ENCODE measurements around the gene INPP5D.
"Not testable (repeated sequence)": the region's sequence is repeated elsewhere in the genome, so short reads cannot be mapped to it uniquely, and the experiment has no call there.

INPP5D gene

GRCh38 chr2:233092432-233093165 is 32.5 kb downstream of the INPP5D start:
- peak in 1 of 56 donors; percentile 13 for DNase-seq

- no peak for DNase-seq
Observed at GRCh38 chr2:233093166-233093448, 33.0 kb downstream of the INPP5D start.

GRCh38 chr2:233093721-233094120 is 33.6 kb downstream of the INPP5D start:
- DNase-seq: no peak

GRCh38 chr2:233094614-233095013 is 34.5 kb downstream of the INPP5D start:
- DNase-seq: no peak

- DNase-seq: no peak
Observed at GRCh38 chr2:233096006-233096405, 35.9 kb downstream of the INPP5D start.

GRCh38 chr2:233098618-233099017 is 38.5 kb downstream of the INPP5D start:
- peak in 1 of 56 donors; percentile 21 for DNase-seq

GRCh38 chr2:233099820-233100191 is 39.7 kb downstream of the INPP5D start:
- DNase-seq: not testable (repeated sequence)

- no peak for DNase-seq
Observed at GRCh38 chr2:233100192-233100998, 40.3 kb downstream of the INPP5D start.

GRCh38 chr2:233101141-233101540 is 41.0 kb downstream of the INPP5D start:
- no peak for DNase-seq

GRCh38 chr2:233101816-233102215 is 41.7 kb downstream of the INPP5D start:
- no peak for DNase-seq

GRCh38 chr2:233105156-233105895 is 45.2 kb downstream of the INPP5D start:
- DNase-seq: no peak

GRCh38 chr2:233105930-233106329 is 45.8 kb downstream of the INPP5D start:
- no peak for DNase-seq

GRCh38 chr2:233107011-233107410 is 46.9 kb downstream of the INPP5D start:
- no peak for DNase-seq

GRCh38 chr2:233107831-233108300 is 47.7 kb downstream of the INPP5D start:
- DNase-seq: no peak

GRCh38 chr2:233108611-233109490 is 48.7 kb downstream of the INPP5D start:
- no peak for DNase-seq

- DNase-seq: no peak
Observed at GRCh38 chr2:233111427-233111826, 51.3 kb downstream of the INPP5D start.

GRCh38 chr2:233112329-233112728 is 52.2 kb downstream of the INPP5D start:
- DNase-seq: no peak

- no peak for DNase-seq
Observed at GRCh38 chr2:233112776-233113452, 52.8 kb downstream of the INPP5D start.

- DNase-seq: no peak
Observed at GRCh38 chr2:233114421-233114861, 54.3 kb downstream of the INPP5D start.

GRCh38 chr2:233115121-233115520 is 55.0 kb downstream of the INPP5D start:
- DNase-seq: no peak
